Measurements from ENCODE around the gene CD79A. TPM values are rescaled to one million over a fixed set of nuclear protein-coding genes. Genes with fewer than 3 reads are reported as not detected.
"Not testable (repeated sequence)": the region's sequence is repeated elsewhere in the genome, so short reads cannot be mapped to it uniquely, and the experiment has no call there.

The CD79A gene
- polyA plus RNA-seq, 1 donor, result 0.75 TPM

GRCh38 chr19:41872775-41873647 is 4.1 kb upstream of the CD79A start:
- Histone ChIP-seq H3K27ac (ENCODE audit: low read length) (no peak overlapping the region), H3K9me3 (ENCODE audit: control insufficient read depth, low read depth, low read length) (no peaks in the 10 kb centered on the region), H3K4me1 (ENCODE audit: control insufficient read depth, insufficient read depth, low read length) (peaks cover 15% of the 10 kb centered on the region), H3K4me3 (ENCODE audit: low read length) (no peak overlapping the region), H3K36me3 (ENCODE audit: control insufficient read depth, insufficient read depth, low read length) (peaks cover 40% of the 10 kb centered on the region), H3K27me3 (ENCODE audit: control insufficient read depth, insufficient read depth, low read length) (peaks cover 6% of the 10 kb centered on the region)
- peak; percentile 57 to 76 for DNase-seq
- WGBS (ENCODE audit: insufficient coverage, low lambda C conversion rate), result no CpG with 5 or more reads among the region's 18 CpGs

GRCh38 chr19:41875973-41876372 is 1.1 kb upstream of the CD79A start:
- not testable (repeated sequence) for H3K4me1 ChIP-seq (ENCODE audit: control insufficient read depth, insufficient read depth, low read length); H3K27me3 ChIP-seq (ENCODE audit: control insufficient read depth, insufficient read depth, low read length); H3K27ac ChIP-seq (ENCODE audit: low read length); H3K9me3 ChIP-seq (ENCODE audit: control insufficient read depth, low read depth, low read length); H3K4me3 ChIP-seq (ENCODE audit: low read length); DNase-seq
- WGBS (ENCODE audit: insufficient coverage, low lambda C conversion rate), result no CpG with 5 or more reads among the region's 3 CpGs
- H3K36me3 ChIP-seq (ENCODE audit: control insufficient read depth, insufficient read depth, low read length), result peaks cover 15% of the 10 kb centered on the region

DNA sequence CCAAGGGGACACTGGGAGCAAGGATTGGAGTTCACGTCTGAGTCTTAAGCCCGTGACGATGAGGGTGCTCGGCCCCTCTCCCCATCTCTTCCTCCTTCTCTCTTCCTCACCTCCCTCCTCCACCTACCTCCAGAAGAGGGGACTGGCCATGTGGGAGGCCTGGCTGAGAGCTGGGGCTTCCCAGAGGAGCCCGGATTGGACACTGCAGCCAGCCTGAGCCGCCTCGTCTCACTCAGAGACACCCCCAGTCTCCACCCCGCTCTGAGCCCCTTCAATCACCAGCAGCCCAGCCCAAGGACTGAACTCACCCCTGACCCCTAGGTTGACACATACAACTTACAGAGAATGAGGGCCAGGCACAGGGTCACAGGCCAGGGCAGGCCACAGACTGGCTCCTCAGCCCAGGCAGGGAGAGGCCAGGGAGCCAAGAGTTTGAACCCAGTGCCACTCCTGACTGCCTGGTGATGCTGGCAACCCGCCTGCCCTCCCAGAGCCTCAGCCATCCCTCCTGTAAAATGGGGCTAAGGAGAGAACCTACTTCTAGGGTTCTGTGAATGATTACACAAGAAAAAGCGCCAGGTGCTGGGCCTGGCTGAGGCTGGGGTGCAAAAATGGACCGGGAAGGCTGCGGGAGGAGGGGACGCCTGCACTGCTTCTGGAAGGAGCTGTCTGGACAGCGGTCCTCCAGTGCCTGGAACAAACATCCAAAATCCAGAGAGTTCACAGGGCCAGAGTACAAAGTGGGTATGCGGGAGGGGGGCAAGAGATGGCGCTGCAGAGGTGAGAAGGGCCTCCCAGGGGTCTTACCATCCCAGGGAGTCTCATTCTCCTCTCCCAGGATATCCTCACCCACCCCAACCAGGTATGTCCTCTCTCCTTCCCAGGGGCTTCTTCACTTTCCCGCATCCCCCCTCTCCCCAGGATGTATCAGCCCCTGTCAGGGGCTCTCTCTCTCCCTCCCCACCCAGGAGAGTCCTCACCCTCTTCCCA is 1.1 kb downstream of the CD79A start:
- no peak overlapping the region for H3K4me3 ChIP-seq (ENCODE audit: low read length)
- no peaks in the 10 kb centered on the region for H3K4me1 ChIP-seq (ENCODE audit: control insufficient read depth, insufficient read depth, low read length)
- no peaks in the 10 kb centered on the region for H3K36me3 ChIP-seq (ENCODE audit: control insufficient read depth, insufficient read depth, low read length)
- WGBS (ENCODE audit: insufficient coverage, low lambda C conversion rate), result no CpG with 5 or more reads among the region's 17 CpGs
- no peak for DNase-seq
- peaks cover 18% of the 10 kb centered on the region for H3K27me3 ChIP-seq (ENCODE audit: control insufficient read depth, insufficient read depth, low read length)
- H3K27ac ChIP-seq (ENCODE audit: low read length), result no peak overlapping the region
- no peaks in the 10 kb centered on the region for H3K9me3 ChIP-seq (ENCODE audit: control insufficient read depth, low read depth, low read length)

DNA sequence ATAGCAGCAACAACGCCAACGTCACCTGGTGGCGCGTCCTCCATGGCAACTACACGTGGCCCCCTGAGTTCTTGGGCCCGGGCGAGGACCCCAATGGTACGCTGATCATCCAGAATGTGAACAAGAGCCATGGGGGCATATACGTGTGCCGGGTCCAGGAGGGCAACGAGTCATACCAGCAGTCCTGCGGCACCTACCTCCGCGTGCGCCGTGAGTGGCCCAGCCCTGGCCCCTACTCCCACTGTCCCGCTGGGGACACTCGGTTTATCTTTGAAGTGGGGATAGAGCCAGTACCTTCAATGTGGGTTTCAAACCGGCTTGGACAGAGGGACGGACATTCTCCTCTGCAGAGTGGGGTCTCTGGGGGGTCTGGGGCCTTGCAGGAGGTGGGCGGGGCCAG is 2.0 kb downstream of the CD79A start:
- WGBS (ENCODE audit: insufficient coverage, low lambda C conversion rate), result no CpG with 5 or more reads among the region's 21 CpGs
- Histone ChIP-seq H3K27ac (ENCODE audit: low read length) (no peak overlapping the region), H3K27me3 (ENCODE audit: control insufficient read depth, insufficient read depth, low read length) (peaks cover 20% of the 10 kb centered on the region), H3K36me3 (ENCODE audit: control insufficient read depth, insufficient read depth, low read length) (no peaks in the 10 kb centered on the region), H3K4me3 (ENCODE audit: low read length) (no peak overlapping the region), H3K9me3 (ENCODE audit: control insufficient read depth, low read depth, low read length) (no peaks in the 10 kb centered on the region), H3K4me1 (ENCODE audit: control insufficient read depth, insufficient read depth, low read length) (no peaks in the 10 kb centered on the region)
- DNase-seq, result no peak

- WGBS (ENCODE audit: insufficient coverage, low lambda C conversion rate), result no CpG with 5 or more reads among the region's 7 CpGs
- no peak overlapping the region for H3K4me3 ChIP-seq (ENCODE audit: low read length)
These were observed 2.7 kb downstream of the CD79A start for GRCh38 chr19:41879670-41880328.

DNA sequence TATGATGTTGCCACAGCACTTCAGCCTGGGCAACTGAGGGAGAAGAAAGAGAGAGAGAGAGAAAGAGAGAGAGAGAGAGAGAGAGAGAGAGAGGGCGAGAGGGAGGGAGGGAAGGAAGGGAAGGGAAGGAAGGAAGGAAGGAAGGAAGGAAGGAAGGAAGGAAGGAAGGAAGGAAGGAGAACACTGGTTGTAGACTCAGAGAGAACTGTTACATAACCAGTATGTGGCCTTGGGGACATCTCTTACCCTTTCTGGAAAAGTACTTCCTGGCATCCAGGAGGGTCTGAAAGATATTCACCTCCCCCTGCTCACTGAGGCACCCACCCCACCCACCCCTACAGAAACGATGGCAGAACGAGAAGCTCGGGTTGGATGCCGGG is 3.2 kb downstream of the CD79A start:
- no peaks in the 10 kb centered on the region for H3K36me3 ChIP-seq (ENCODE audit: control insufficient read depth, insufficient read depth, low read length)
- H3K9me3 ChIP-seq (ENCODE audit: control insufficient read depth, low read depth, low read length), result no peaks in the 10 kb centered on the region
- H3K4me3 ChIP-seq (ENCODE audit: low read length), result no peak overlapping the region
- peaks cover 6% of the 10 kb centered on the region for H3K4me1 ChIP-seq (ENCODE audit: control insufficient read depth, insufficient read depth, low read length)
- peaks cover 20% of the 10 kb centered on the region for H3K27me3 ChIP-seq (ENCODE audit: control insufficient read depth, insufficient read depth, low read length)
- H3K27ac ChIP-seq (ENCODE audit: low read length), result no peak overlapping the region
- no peak for DNase-seq
- WGBS (ENCODE audit: insufficient coverage, low lambda C conversion rate), result no CpG with 5 or more reads among the region's 5 CpGs

More at GRCh38 chr19:41879670-41880328, 2.7 kb downstream of the CD79A start:
- no peaks in the 10 kb centered on the region for H3K9me3 ChIP-seq (ENCODE audit: control insufficient read depth, low read depth, low read length)
- peaks cover 2% of the 10 kb centered on the region for H3K4me1 ChIP-seq (ENCODE audit: control insufficient read depth, insufficient read depth, low read length)
- DNase-seq, result no peak
- no peak overlapping the region for H3K27ac ChIP-seq (ENCODE audit: low read length)
- H3K36me3 ChIP-seq (ENCODE audit: control insufficient read depth, insufficient read depth, low read length), result no peaks in the 10 kb centered on the region
- H3K27me3 ChIP-seq (ENCODE audit: control insufficient read depth, insufficient read depth, low read length), result peaks cover 20% of the 10 kb centered on the region

GRCh38 chr19:41882568-41883462 is 5.7 kb downstream of the CD79A start, which contains the start of gene ARHGEF1:
TSS of gene ARHGEF1 (plus strand) at chr19:41883184. CDS start at chr19:41888083, 4,899 bp downstream.
- peaks cover 15% of the 10 kb centered on the region for H3K27me3 ChIP-seq (ENCODE audit: control insufficient read depth, insufficient read depth, low read length)
- H3K36me3 ChIP-seq (ENCODE audit: control insufficient read depth, insufficient read depth, low read length), result no peaks in the 10 kb centered on the region
- H3K4me3 ChIP-seq (ENCODE audit: low read length), result peak within 1 kb of the TSS; percentile 87
- peak in 1 of 2 donors; percentile 53 for DNase-seq
- 0% methylated on average over 2 of the region's 80 CpGs for WGBS (ENCODE audit: insufficient coverage, low lambda C conversion rate)
- peaks cover 21% of the 10 kb centered on the region for H3K4me1 ChIP-seq (ENCODE audit: control insufficient read depth, insufficient read depth, low read length)
- peak within 1 kb of the TSS; percentile 60 for H3K27ac ChIP-seq (ENCODE audit: low read length)
- no peaks in the 10 kb centered on the region for H3K9me3 ChIP-seq (ENCODE audit: control insufficient read depth, low read depth, low read length)

DNA sequence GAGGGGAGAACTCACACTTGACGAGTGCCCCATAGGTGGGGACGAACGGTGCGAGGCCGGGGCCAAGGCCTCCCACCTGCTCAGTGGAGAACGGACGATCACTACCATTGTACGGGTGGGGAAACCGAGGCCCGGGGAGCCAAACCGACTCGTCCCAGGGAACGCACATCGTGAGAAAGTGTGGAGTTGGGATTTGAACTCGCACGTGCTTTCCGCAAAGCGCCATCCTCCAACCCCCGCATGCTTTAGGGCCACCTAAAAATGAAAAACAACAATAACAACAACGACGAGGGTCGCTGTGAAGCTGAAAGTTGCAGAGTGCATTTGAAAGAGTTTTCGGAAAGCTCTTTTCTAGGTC is 6.4 kb downstream of the CD79A start:
- peak in 1 of 2 donors; percentile 40 for DNase-seq
- Histone ChIP-seq H3K36me3 (ENCODE audit: control insufficient read depth, insufficient read depth, low read length) (no peaks in the 10 kb centered on the region), H3K27ac (ENCODE audit: low read length) (no peak overlapping the region), H3K27me3 (ENCODE audit: control insufficient read depth, insufficient read depth, low read length) (peaks cover 10% of the 10 kb centered on the region), H3K4me1 (ENCODE audit: control insufficient read depth, insufficient read depth, low read length) (peaks cover 24% of the 10 kb centered on the region), H3K9me3 (ENCODE audit: control insufficient read depth, low read depth, low read length) (no peaks in the 10 kb centered on the region), H3K4me3 (ENCODE audit: low read length) (peak overlapping the region; percentile 87)
- 0% methylated on average over 3 of the region's 23 CpGs for WGBS (ENCODE audit: insufficient coverage, low lambda C conversion rate)

GRCh38 chr19:41883821-41884733 is 7.0 kb downstream of the CD79A start:
- DNase-seq, result peak; percentile 97 to 98
- peaks cover 3% of the 10 kb centered on the region for H3K36me3 ChIP-seq (ENCODE audit: control insufficient read depth, insufficient read depth, low read length)
- peaks cover 10% of the 10 kb centered on the region for H3K27me3 ChIP-seq (ENCODE audit: control insufficient read depth, insufficient read depth, low read length)
- H3K4me1 ChIP-seq (ENCODE audit: control insufficient read depth, insufficient read depth, low read length), result peaks cover 24% of the 10 kb centered on the region
- no CpG with 5 or more reads among the region's 66 CpGs for WGBS (ENCODE audit: insufficient coverage, low lambda C conversion rate)
- no peaks in the 10 kb centered on the region for H3K9me3 ChIP-seq (ENCODE audit: control insufficient read depth, low read depth, low read length)
- peak overlapping the region; percentile 87 for H3K4me3 ChIP-seq (ENCODE audit: low read length)
- H3K27ac ChIP-seq (ENCODE audit: low read length), result peak overlapping the region; percentile 60
